SU-DHL-6 (cell line): ENCODE measurements around the gene GSN.

Source experiments
- CTCF ChIP-seq: fragments of 200-600 bp; sonication (generic); IDR thresholded peaks from one replicate; pipeline ENCODE4 v1.5.1; 2017; ENCODE audit warnings: antibody characterized with exemption, mild to moderate bottlenecking, low read length, moderate library complexity; ENCODE audit not compliant: insufficient read depth, poor library complexity, severe bottlenecking
- EZH2phosphoT487 ChIP-seq: fragments of 200-600 bp; sonication (generic), shearing (Covaris generic); conservative IDR thresholded peaks from 2 replicates; pipeline ENCODE4 v1.6.1; 2018; ENCODE audit warnings: mild to moderate bottlenecking, antibody characterized with exemption, low read length, moderate library complexity, mixed read lengths

GRCh38 chr9:121339437-121339836 lies 71.5 kb downstream of the GSN start:
- TF ChIP-seq CTCF (no peak), EZH2phosphoT487 (no peak)
